GM21423 (cell line): ENCODE results near the gene ACOT13.
"Not testable (repeated sequence)": the region's sequence is repeated elsewhere in the genome, so short reads cannot be mapped to it uniquely, and the experiment has no call there.

Experiments
- ATAC-seq: cut with Tn5 transposase; IDR thresholded peaks from one replicate; pipeline ENCODE4 v1.9.1; 2021; ENCODE audit warnings: mild to moderate bottlenecking, moderate library complexity; ENCODE audit not compliant: unreplicated experiment

Gene ACOT13

DNA sequence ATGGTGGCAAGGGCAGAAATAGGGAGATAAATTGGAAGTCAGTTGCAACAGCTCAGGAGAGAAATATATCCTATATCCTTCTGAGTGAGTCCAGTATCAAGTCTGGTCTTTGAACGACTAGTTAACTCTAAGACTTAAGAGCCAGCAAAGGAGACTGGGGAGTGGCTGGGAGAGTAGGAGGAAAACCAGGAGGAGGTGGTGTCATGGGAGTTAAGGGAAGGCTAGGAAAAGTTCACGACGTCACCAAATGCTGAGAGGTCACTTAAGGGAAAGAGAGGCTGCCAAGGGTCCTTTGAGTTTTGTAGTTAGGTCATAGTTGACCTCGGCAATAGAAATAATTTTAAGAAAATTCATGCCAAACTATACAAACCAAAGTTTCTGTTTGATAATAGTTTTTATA, 25.1 kb downstream of the ACOT13 start:
- ATAC-seq: no peak

DNA sequence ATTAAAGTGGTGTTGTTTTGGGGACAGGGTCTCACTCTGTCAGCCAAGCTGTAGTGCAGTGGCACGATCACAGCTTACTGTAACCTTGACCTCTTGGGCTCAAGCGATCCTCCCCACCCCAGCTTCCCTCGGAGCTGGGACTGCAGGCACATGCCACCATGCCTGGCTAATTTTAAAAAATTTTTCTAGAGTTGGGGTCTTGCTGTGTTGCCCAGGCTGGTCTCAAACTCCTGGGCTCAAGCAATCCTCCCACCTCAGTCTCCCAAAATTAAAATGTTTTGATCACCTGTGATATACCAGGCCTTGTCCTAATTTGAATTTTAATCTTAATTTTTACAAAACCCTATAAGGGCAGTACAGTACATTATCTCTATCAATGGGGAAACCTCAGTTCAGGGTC, 25.5 kb downstream of the ACOT13 start:
- ATAC-seq: no peak

DNA sequence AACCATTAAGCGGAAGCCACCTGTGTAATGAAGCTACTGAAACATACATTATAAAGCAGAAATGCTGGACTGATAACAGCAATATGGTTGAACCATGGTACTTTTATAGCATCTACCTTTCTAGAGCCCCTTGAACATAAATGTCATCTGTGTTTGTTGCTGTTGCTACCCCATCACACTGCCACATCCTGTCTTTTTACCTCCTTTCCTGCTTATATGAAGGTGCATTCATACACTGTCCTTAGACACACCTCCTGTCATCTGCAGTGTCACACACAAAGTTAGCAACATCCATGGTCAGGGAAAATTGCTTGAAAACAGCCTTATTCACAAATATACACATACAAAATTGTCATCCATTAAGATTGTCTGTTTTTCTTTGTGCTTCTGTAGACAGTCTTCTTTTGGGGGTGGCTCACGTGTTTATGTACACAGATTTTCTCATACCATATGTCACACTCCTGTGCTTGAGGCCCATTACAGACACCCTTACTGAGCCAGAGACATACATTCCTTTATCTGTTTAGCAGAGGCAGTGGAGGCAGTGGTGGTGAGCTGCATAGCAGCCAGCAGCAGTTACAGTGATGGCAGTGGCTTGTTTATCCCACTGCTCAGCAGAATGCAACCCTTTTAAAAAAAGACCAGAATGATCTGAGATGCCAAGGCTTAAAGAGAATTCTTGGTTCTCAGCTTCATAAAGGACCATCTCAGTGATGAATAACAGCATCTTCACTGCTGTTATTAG, 26.1 kb downstream of the ACOT13 start:
- ATAC-seq: no peak

DNA sequence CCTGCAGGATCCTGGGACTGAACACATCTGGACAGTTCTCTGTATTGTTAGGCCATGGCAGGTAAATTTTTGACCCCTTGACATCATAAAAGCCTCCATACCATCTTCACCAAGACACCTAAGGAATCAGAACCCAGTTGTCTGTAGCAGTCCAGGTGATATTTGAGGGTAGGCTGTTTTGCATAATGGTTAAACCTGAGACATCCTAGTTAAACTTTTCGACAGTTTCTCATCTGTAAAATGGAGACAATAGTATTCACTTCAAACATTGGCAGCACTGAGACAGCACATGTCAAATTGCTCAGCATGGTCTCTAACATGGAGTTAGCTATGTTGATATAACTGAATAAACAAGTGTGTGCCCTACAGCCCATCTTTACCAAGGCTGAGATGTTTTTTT, 27.3 kb downstream of the ACOT13 start:
- ATAC-seq: peak; percentile 55

DNA sequence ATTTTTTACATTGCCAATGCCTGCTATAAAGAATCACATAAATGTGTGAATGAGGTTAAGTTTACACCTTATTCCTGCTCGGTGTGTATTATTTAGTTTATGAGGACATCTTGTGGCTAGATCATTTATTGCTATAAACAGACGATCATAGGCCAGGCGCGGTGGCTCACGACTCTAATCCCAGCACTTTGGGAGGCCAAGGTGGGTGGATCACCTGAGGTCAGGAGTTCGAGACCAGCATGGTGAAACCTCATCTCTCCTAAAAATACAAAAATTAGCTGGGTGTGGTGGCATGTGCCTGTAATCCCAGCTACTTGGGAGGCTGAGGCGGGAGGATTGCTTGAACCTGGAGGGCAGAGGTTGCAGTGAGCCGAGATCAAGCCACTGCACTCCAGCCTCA, 28.8 kb downstream of the ACOT13 start:
- ATAC-seq: not testable (repeated sequence)

DNA sequence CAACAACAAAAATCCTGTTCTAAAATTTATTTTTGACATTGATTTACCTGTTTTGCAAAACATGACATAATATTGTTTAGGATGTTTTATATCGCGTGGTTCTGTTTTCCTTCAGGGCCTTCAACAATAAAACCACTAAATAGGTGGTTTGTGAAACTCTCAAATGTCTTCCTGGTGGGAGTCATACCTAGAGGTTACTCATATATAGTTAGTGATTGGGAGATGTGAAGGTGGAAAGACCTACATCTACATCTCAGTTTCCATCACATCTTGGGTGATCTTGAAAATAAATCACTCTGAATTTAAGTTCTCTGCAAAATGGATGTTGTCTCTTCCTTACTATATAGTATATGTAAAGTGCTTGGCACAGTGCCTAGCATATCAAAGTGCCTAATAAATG, 29.2 kb downstream of the ACOT13 start:
- ATAC-seq: no peak

DNA sequence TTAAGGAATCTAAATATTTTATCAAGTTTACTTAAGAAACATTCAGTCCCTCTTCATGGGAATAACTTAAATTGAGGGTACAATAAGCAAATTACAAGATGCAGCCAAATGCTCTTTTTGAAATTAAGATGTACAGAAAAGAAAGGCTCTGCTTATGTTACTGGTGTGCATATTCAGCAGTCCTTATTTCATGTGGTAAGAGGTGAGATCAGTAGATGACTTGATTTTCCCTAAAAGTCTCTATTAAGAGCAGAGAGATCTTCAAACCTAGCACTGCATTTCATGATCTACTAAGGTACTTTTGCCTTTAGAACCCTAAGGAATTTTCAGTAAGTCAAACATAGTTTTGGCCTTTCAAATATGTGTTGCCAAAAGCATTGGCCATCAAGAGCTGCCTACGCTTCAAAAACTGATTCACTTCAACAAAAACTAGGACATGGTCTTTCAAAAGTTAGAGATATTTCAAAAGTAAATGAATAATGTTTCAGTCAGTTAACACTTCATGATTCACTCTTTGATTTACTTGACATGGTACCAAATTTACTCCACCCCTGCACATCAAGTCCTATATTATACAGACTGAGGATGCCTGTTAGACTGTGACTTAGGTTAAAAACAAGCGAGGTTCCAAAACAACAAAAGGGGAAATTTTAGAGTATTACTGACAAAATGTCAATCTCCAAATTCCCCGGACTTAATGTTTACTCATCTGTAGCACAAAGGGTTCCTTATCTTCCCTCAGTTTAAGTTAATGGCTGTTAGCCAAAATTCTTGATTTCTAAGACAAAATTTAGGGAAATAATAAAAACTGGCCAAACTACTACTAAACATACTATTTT, 32.9 kb downstream of the ACOT13 start:
- ATAC-seq: no peak

DNA sequence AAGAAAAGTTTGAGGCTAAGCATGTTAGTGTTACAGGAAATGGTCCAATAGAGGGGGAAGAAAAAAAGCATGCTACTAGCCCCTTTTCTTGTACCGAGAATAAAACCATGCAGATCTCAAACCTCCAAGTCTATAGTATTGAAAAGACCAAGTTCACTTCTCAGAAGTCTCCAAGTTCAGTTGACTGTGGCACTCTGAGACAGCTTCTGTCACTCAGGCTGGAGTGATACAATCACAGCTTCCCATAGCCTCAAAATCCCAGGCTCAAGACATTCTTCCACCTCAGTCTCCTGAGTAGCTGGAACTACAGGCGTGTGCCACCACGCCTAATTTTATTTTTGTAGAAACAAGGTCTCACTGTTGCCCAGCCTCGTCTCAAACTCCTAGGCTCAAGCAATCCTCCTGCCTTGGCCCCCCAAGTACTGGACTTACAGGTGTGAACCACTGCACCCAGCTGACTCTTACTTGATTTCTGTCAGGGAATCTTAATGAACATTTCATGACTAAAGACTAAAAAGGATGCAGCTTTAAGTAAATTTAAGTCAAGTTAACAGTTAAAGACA, 35.9 kb downstream of the ACOT13 start:
- ATAC-seq: no peak

DNA sequence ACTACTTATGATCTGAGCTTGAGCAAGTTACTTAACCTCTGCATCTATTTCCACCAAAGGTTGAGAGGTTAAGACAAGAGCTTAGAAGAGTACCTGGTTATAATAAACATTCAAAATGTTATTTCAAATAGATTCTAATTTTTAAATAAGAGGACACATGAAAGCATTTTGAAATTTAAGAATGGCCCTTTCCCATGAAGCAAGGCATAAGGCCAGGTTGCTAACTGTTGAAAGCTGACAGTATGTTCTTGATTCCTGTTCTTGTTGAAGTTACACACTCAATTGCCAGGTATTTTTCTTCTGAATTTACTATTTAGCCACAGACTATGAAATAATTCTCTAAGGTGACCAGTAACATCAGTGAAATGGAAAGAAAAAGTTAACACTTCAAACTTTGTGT, 37.6 kb downstream of the ACOT13 start:
- ATAC-seq: no peak

DNA sequence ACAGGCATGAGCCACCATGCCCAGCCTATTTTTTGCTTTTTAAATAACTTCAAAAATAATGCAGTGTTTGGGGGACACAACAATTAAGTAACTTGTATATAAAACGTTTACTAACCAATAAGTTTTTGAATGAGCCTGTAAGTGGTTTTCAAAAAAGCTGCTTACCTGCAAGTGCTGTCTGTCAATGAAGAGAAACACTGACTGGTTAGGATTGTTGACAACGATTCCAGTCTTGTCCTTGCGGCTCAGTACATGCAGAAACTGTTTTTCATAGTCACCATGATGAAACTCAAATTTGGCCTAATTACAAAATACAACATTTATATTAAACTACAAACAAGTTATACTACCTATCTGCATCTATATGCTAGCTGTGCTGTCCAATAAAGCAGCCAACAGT, 41.7 kb downstream of the ACOT13 start:
- no peak for ATAC-seq

DNA sequence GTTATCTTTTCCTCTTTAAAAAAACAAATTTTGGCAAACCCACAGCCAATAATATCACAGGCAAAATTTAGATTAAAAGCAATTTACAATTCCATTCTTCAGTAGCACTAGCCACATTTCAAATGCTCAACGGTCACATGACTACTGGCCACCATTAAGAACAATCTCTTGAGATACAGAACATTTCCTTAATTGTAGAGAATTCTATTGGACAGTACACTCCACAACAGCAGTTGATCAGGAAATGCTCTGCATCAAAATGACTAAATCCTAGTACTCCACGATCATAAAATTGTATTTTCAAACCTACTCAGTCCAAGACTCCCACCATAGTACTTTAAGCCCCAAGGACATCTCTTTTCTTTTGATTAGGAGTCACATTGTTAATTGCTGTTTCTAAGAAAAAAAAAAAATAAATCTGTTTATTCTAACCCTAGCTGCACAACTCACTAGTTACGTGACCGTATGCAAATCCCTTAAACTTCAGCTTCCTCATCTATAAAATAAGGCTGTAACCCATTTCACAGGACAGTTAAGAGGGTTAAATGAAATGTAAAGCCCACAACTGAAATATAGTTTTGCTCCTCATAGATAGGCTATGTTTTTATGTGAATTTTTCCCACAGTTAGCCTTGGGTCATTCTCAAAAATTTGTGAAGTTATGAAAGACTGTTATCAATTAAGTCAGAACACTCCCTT, 42.3 kb downstream of the ACOT13 start:
- no peak for ATAC-seq

DNA sequence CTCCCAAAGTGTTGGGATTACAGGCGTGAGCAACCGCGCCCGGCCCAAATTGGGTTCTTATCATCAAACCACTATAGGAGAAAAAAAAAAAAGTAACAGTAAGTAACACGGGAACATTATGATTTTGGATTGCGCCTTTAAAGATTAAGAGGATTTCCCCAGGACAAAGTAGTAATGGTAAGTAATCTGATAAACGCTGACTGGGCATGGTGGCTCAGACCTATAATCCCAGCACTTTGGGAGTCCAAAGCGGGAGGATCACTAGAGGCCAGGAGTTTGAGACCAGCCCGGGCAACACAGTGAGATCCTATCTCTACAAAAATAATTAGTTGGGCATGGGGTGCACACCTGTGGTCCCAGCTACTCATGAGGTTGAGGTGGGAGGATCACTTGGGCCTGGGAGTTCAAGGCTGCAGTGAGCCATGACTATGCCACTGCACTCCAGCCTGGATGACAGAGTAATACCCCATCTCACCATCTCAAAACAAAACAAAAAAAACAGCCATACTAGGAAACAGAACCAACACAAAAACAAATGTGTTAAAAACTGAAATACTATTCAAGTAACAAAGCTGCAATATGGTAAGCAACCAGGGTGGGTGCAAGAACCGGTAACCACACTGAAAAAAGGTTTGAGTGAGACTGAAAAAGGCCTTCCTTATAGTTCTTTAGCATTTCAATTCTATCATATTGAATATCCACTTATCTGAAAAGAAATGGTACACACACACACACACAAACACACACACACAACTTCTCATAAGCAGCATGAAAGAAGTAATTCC, 43.8 kb downstream of the ACOT13 start:
- ATAC-seq: no peak

DNA sequence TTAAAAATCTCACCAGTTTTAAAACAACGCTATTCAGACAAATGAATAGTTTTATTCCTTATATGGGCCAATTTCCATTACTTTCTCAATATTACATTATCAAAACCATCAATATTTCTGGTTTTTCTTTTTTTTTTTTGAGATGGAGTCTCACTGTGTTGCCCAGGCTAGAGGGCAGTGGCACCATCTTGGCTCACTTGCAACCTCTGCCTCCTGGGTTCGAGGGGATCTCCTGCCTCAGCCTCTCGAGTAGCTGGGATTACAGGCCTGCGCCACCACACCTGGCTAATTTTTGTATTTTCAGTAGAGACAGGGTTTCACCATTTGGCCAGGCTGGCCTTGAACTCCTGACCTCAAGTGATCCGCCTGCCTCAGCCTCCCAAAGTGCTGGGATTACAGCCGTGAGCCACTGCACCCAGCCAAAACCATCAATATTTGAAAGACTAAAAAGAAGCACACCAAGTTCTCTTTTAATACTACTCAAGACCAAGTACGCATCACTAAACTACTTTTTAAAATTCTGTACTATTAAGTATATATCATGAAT, 49.8 kb downstream of the ACOT13 start:
- ATAC-seq: not testable (repeated sequence)

DNA sequence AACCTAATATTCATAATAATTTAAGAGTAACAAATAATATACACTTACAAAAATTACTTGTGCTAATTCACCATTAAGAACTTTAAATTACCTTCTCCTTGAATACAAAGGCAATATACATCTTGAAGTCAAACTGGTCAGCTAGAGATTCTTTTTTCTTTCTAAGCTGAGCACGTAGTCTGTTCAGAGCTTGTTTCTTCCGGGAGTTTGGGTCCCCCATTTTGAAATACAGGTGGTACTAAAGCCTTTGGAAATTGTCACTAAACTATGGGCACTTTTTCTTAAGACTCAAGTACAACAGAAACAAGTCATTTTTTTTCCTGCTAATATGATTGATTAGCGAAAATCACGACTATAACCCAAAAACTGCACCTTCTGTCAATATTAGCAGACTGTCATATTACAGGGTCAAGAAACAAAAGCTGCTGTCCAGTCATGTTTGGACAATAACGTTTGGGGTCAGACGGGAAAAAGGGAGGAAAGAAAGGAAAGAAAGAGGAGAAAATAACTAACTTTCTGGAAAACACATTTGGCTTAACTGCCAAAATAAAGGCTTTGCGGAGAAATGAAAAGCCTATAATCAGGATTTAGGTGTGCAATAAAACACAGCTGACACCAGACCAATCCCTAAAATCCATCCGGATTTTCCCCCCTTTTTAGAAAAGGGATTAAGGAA, 51.7 kb downstream of the ACOT13 start:
- no peak for ATAC-seq

DNA sequence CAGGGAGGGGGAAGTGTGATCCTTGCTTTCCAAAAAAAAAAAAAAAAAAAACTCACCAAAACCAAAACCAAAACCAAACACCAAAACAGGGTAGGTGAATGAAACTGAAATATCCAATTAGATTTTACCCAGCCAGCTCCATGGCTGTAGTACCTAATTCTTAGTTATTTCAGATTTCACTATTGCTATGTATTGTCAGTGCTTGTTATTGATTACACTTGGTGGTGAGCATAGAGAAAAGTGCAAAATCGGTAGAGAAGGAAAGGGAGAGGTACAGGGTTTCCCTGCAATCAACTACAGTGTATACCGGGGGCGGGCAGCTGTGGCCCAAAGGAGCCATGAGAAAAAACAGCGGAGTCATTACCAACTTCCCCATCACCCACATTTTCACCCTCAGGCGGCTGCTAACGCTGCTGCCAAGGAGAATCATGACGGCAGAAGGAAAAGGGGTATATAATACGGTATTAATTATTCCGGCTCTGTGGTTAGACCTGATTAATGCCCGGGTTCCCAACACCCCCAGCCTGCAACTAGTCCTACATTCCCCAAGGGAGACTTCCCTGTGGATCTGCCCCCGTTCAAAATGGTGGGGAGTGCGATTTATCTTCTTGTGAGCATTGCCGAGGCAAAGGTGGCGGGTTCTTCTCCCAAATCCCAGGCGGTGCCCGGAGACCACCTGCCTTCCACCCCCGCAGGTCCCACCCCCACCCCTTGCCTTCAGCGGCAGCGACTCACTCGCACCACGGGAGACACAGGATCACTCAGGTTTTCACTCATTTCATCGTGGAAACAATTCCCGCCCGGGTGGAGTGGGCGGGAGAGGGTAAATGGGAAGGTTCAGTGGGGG, 52.5 kb downstream of the ACOT13 start, which contains the start of gene C6orf62:
C6orf62 (minus strand) TSS at position 30 of the 847 bp plus-strand sequence. CDS start 486 bp downstream, outside the sequence.
- ATAC-seq: no peak

DNA sequence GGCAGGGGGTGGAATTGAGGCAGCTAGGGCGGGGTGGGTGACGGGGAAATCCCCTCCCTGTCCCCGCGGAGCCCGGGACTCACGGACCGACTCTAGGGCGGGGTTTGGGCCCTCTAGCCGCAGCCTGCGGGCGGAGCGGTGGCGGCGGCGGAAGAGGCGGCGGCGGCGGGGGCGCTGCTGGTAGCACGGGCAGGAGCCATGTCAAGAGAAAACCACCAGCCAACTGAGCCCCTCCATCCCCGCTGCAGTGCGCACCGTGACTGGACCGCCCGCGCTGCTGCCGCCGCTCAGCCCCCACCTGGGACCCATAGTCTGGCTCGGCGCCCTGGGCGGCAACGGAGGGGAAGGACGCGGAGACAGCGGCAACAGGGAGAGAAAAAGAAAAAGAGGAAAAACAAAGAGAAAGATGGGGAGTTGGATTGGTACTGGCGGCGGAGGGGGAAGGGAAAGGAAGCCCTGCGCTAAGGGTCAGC, 53.3 kb downstream of the ACOT13 start:
- ATAC-seq: no peak

DNA sequence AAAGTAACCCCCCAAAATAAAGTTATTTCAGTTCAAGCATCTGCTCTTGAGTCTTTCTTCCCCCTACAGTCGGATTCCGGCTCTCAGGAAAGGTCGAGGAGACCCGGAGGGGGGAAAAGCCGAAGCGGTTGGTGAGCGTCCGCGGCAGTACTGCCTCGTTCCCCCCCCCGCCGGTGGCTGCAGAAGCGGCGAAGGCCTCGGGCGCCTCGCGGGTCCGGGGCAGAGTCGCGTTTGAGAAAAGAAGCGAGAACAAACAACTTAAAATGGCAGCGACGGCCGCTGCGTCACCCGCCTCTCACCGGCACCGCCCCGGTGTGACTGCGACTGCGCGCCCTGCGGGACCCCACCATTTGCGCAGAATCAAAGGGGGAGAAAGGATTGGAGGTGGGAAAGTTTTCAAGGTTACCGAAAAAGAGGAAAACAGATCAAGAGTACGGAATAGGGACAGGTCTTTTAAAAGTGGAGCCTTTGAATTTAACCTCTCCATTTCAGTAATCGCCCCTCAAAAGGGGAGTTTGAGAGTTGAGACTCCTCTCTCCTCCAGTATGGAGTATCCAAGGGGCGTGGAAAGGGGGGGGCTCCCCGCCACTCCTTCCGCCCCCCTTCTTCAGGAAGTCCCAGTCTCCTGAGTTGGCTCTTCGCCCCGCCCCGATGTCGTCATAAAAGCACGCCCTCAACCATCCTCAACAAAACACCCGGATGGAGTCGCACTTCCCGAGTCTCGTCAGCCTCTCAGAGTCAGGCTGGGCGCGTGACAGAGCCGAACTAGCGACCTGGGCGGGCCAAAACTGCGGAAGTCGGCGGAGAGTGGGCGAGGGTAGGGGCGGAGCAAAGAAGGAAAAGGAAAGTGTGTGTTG, 54.0 kb downstream of the ACOT13 start:
- peak; percentile 83 for ATAC-seq
